ES-I3 (cell line): ENCODE data around the gene SLC17A7.
A peak's percentile ranks its signal among the peaks of the same experiment; 100 is the strongest.
"Not testable (repeated sequence)": the region's sequence is repeated elsewhere in the genome, so short reads cannot be mapped to it uniquely, and the experiment has no call there.

Experiments
- H3K36me3 ChIP-seq: 2 replicates; pipeline ENCODE4 v1.6.1; 2013; ENCODE audit warnings: mild to moderate bottlenecking, low read length, control low read depth, moderate library complexity; ENCODE audit not compliant: insufficient read depth
- H3K4me1 ChIP-seq: 2 replicates; pipeline ENCODE4 v1.6.1; 2013; ENCODE audit warnings: mild to moderate bottlenecking, control low read depth, low read length; ENCODE audit not compliant: insufficient read depth
- H3K9ac ChIP-seq: 2 replicates; pipeline ENCODE4 v1.6.1; 2013; ENCODE audit warnings: low read depth, mild to moderate bottlenecking, low read length, moderate library complexity
- H3K9me3 ChIP-seq: 2 replicates; pipeline ENCODE4 v1.6.1; 2013; ENCODE audit warnings: mild to moderate bottlenecking, low read length, moderate library complexity; ENCODE audit not compliant: control insufficient read depth, insufficient read depth

SLC17A7 gene

GRCh38 chr19:49461130-49461529 lies 19.8 kb upstream of the SLC17A7 start:
- not testable (repeated sequence) for H3K36me3 ChIP-seq, H3K9ac ChIP-seq, H3K9me3 ChIP-seq, H3K4me1 ChIP-seq

- Histone ChIP-seq H3K36me3 (no peaks in the 10 kb centered on the region; the same call in 1 of the 2 replicates), H3K9ac (no peak overlapping the region), H3K9me3 (no peaks in the 10 kb centered on the region), H3K4me1 (no peaks in the 10 kb centered on the region)
Measured at GRCh38 chr19:49459388-49459787, 18.1 kb upstream of the SLC17A7 start.

- H3K9ac ChIP-seq = no peak overlapping the region
- no peaks in the 10 kb centered on the region for H3K4me1 ChIP-seq
- H3K36me3 ChIP-seq = no peaks in the 10 kb centered on the region; the same call in 1 of the 2 replicates
- no peaks in the 10 kb centered on the region for H3K9me3 ChIP-seq
Measured at GRCh38 chr19:49458567-49458903, 17.2 kb upstream of the SLC17A7 start.

GRCh38 chr19:49456326-49456725 lies 15.0 kb upstream of the SLC17A7 start:
- no peak overlapping the region for H3K9ac ChIP-seq
- H3K4me1 ChIP-seq = no peaks in the 10 kb centered on the region
- no peaks in the 10 kb centered on the region for H3K9me3 ChIP-seq
- H3K36me3 ChIP-seq = no peaks in the 10 kb centered on the region

- H3K36me3 ChIP-seq = no peaks in the 10 kb centered on the region
- H3K4me1 ChIP-seq = no peaks in the 10 kb centered on the region
- no peaks in the 10 kb centered on the region for H3K9me3 ChIP-seq
- H3K9ac ChIP-seq = no peak overlapping the region
Measured at GRCh38 chr19:49455773-49456172, 14.4 kb upstream of the SLC17A7 start.

- no peaks in the 10 kb centered on the region for H3K36me3 ChIP-seq
- H3K9me3 ChIP-seq = no peaks in the 10 kb centered on the region
- peak overlapping the region; percentile 79 for H3K9ac ChIP-seq
- H3K4me1 ChIP-seq = no peaks in the 10 kb centered on the region
Measured at GRCh38 chr19:49453757-49454240, 12.5 kb upstream of the SLC17A7 start.

- no peaks in the 10 kb centered on the region for H3K9me3 ChIP-seq
- peak within 1 kb of the TSS; percentile 79 for H3K9ac ChIP-seq
- H3K4me1 ChIP-seq = no peaks in the 10 kb centered on the region
- H3K36me3 ChIP-seq = no peaks in the 10 kb centered on the region
Measured at GRCh38 chr19:49453013-49453756, 11.9 kb upstream of the SLC17A7 start, which contains the start of gene ALDH16A1. Gene ALDH16A1, plus strand, starts transcription at chr19:49453225. Its CDS starts 107 bp downstream, at chr19:49453332.

- Histone ChIP-seq H3K36me3 (no peaks in the 10 kb centered on the region), H3K9me3 (no peaks in the 10 kb centered on the region), H3K9ac (peak within 1 kb of the TSS; percentile 97), H3K4me1 (no peaks in the 10 kb centered on the region)
Measured at GRCh38 chr19:49451430-49452181, 10.3 kb upstream of the SLC17A7 start, which contains the start of gene PIH1D1. Gene PIH1D1, minus strand, starts transcription at chr19:49451814. Its CDS starts 240 bp downstream, at chr19:49451574.

- Histone ChIP-seq H3K9ac (peak overlapping the region; percentile 97; the same call in 1 of the 2 replicates), H3K9me3 (no peaks in the 10 kb centered on the region), H3K4me1 (no peaks in the 10 kb centered on the region), H3K36me3 (no peaks in the 10 kb centered on the region)
Measured at GRCh38 chr19:49450405-49450804, 9.1 kb upstream of the SLC17A7 start.

GRCh38 chr19:49448432-49448786 lies 7.1 kb upstream of the SLC17A7 start:
- H3K36me3 ChIP-seq = no peaks in the 10 kb centered on the region
- no peaks in the 10 kb centered on the region for H3K4me1 ChIP-seq
- H3K9ac ChIP-seq = no peak overlapping the region
- H3K9me3 ChIP-seq = no peaks in the 10 kb centered on the region

- Histone ChIP-seq H3K36me3 (no peaks in the 10 kb centered on the region), H3K4me1 (no peaks in the 10 kb centered on the region), H3K9ac (no peak overlapping the region), H3K9me3 (no peaks in the 10 kb centered on the region)
Measured at GRCh38 chr19:49447485-49448431, 6.4 kb upstream of the SLC17A7 start.

- no peak overlapping the region for H3K9ac ChIP-seq
- H3K9me3 ChIP-seq = no peaks in the 10 kb centered on the region
- H3K36me3 ChIP-seq = no peaks in the 10 kb centered on the region
- peaks cover 5% of the 10 kb centered on the region; the same call in 1 of the 2 replicates for H3K4me1 ChIP-seq
Measured at GRCh38 chr19:49445997-49446396, 4.7 kb upstream of the SLC17A7 start.

- not testable (repeated sequence) for H3K4me1 ChIP-seq, H3K9ac ChIP-seq, H3K9me3 ChIP-seq, H3K36me3 ChIP-seq
Measured at GRCh38 chr19:49444100-49444700, 2.9 kb upstream of the SLC17A7 start.
